Occipital lobe (tissue), 2 donors: ENCODE data around the gene ITGAE. TPM values are rescaled to one million over a fixed set of nuclear protein-coding genes. Genes with fewer than 3 reads are reported as not detected.

Experiments
- DNase-seq: peaks from one replicate; lab custom pipeline; 2025; lab: John Stamatoyannopoulos, UW
- total RNA-seq: library from RNA; depleted of rRNA; stranded (reverse); fragments of >200 nt; gene quantifications from one replicate; pipeline ENCODE4 v1.2.3, GENCODE V29; 2014

ITGAE gene
- total RNA-seq, 1 donor from 2014 or later: 6.2 TPM

- no peak for DNase-seq
Observed at GRCh38 chr17:3762922-3763776, 37.8 kb downstream of the ITGAE start.

GRCh38 chr17:3761918-3762380 lies 39.0 kb downstream of the ITGAE start:
- no peak for DNase-seq

GRCh38 chr17:3761036-3761917 lies 39.7 kb downstream of the ITGAE start:
- DNase-seq: no peak

DNA sequence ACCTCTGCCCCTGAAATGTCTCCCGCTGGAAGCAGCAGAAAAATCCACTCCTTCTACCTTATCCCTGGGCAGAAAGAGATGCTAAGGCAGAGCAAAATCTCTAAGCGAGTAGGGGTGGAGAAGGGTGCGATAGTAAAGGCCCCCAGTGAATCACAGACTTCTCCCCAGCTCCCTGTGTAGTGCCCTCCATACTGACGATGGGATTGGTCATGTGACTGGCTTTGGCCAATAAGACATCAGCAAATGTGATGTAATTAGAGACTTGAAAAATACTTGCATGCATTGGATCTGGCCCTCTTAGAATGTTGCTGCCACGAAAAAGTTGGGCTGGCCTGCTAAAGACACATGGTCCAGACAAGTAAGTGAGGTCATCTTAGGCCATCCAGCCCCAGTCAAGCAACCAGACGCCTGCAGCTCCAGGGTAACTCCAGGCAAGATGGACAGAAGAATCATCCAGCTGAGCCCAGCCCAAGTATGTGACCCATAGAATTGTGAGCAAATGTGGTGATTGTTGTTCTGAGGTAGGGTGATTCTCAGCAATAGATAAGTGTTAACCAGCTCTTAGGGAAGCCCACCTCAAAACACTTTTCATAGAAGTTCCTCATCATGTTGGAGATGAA lies 41.3 kb downstream of the ITGAE start:
- DNase-seq: no peak

DNA sequence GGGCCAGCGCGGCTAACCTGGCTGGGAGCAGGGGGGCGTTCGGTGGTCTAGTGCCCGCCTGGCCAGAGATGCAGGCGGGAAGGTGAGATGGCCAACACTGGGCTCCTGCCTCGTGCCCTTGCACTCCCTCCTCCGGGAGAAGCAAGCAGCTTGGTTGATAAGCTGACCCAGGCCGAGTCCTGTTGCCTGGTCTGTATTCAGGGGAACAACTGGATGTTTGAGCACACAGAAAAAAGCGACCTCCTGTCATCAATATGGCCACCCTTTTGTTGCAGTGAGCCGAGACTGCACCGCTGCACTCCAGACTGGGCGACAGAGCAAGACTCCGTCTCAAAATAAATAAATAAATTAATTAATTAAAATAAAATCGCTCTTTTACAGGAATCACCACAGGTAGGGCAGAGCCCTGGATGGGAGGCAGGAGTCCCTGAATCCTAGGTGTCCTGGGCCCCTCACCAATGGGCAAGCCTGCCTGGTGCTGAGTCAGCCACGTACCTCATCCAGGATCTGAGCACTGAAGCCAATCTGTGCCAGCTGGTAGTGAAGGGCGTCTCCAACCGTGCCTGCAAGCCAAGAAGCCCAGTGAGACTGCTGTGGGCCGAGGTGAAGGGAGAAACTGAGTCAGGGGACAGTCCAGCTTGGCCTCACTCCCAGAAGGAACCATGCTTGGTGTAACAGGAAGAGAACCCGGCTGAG lies 45.5 kb downstream of the ITGAE start:
- no peak for DNase-seq

GRCh38 chr17:3754458-3755334 lies 46.3 kb downstream of the ITGAE start:
- no peak for DNase-seq

- DNase-seq: no peak
Observed at GRCh38 chr17:3754066-3754457, 46.9 kb downstream of the ITGAE start.

- DNase-seq: no peak
Observed at GRCh38 chr17:3753624-3754023, 47.4 kb downstream of the ITGAE start.

- DNase-seq: no peak
Observed at GRCh38 chr17:3751836-3752235, 49.2 kb downstream of the ITGAE start.

GRCh38 chr17:3750926-3751325 lies 50.1 kb downstream of the ITGAE start:
- no peak for DNase-seq

GRCh38 chr17:3750296-3750695 lies 50.7 kb downstream of the ITGAE start:
- no peak for DNase-seq

GRCh38 chr17:3748576-3748975 lies 52.4 kb downstream of the ITGAE start:
- no peak for DNase-seq

DNA sequence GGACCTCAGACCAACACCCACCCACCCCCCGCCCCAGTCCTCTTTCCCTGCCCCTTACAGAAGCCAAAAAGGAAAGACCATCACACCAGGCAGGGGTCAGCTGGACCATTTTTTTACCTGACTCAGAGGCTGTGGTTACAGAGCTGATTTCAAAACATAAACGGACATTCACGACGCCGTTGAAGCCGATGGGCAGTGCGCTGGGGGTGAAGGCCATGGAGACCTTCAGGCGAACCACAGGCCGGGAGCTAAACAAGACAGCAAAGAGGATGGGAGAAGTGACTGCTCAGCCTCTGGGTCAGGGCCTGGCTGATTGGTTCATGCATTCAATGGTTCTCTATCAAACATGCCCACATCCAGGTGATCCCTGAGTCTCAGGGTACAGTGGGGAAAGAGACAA lies 53.2 kb downstream of the ITGAE start:
- DNase-seq: no peak

GRCh38 chr17:3745071-3745470 lies 55.9 kb downstream of the ITGAE start:
- no peak for DNase-seq

DNA sequence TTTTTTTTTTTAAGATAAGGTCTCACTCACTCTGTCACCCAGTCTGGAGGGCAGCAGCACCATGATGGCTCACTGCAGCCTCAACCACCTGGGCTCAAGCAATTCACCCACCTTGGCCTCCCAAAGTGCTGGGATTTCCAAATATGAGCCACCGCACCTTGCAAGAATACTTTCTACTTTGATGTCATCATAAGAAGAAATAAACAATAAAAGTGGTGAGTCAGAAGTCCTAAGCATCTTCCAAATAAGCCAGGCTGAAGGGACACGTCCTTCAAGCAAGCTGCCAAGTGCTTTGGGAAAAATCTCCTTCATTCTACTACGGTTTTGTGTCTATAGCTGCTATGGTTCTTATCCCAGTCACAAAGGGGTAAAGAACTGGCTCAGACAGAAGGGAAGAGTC lies 57.0 kb downstream of the ITGAE start:
- DNase-seq: no peak

DNA sequence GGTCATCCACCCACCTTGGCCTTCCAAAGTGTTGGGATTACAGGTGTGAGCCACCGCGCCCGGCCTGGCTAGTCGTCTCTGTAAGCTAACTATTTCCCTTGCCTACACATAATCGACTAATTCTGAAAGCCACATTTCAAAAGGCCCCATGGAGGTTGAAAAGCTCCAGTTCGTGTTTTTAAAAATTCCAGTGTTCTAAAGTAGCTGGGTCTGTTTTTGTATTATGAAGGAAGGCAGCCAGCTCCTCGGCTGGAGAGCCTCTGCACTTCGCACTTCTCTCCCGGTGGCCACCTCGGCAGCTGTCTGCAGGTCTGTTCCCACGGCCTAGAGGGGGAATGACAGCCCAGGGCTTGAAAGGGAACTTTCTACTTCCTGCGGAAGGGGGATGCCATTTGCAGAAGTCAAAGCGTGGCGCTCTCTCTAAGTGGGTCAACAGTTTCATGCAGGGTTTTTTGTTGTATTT lies 60.3 kb downstream of the ITGAE start:
- DNase-seq: no peak

DNA sequence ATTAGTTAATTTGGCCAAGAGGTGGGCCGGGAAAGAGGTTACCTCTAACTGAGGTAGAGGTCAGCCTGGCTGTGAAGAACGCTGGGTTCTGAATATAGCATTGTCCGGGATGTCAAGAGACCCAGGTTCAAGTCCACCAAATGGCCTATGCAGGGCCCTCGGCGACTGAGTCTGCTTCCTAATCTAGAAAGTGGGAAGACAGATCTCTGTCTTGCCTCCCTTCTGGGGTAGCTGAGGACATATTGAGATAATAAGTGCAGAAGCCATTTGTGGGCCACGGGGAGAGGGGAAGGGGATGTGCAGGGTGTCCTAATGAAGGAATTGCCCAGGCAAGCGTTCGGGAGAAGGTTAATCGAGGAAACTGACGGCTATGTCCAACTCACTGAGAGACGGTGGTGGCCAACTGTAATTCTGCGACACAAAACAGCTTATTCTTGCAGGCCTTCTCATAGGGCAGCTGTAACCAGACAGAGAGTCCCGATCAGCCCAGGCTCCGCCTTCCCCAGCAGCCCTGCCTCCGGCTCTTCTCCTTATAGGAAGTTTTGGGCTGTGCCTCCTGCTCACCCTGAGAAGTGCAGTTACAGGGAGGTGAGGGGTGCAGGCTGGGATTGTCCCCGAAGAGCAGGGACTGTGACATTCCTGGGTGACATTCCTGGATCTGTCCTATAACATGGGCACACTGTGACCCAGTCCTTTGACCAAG lies 61.4 kb downstream of the ITGAE start:
- DNase-seq: no peak

DNA sequence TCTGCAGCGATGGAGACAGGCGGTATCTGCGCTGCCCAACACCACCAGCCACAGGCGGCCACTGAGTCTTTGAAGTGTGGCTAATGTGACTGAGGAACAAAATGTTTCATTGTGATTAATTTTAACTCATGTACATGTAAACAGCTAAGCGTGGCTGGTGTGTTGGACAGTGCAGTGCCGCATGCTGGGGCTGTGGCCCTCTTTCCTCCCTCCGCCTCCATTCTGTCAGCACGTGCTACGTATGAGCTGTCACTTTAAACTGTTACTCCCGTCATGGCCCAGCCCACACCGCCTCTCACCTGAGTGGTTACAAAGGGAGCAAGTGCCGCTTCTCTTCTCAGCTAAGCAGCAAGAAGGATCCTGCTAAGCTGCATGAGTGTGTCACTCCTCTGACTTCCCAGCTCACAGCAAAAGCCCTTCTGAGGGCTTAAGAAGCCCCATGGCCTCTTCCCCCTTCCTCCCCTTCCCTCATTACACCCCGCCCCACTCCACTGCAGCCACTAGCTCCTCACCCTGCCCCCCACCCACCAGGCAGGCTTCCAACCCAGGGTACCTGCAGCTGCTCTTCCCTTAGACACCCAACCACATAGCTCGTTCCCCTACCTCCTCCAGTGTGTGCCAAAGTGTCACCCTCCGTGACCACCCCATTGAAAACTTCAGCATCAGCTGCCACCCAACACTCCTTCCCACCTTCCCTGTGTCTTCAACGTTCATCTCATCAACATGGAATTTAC lies 62.3 kb downstream of the ITGAE start:
- peak; percentile 53 for DNase-seq

DNA sequence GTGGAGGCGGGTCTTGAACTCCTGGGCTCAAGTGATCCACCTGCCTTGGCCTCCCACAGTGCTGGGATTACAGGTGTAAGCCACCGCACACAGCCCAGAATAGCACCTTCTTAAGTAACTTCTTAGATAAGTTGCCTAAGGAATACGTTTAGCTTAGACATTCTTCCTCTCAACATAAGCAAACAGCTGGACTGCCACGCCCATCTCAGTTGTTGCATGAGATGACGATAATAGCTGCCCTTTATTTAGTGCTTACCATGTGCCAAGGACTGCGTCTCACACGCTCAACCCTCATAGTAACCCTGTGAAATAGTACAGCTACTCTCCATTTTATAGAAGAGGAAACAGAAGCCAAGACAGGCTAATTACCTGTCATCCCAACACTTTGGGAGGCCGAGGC lies 65.5 kb downstream of the ITGAE start:
- DNase-seq: no peak
